Keratinocyte (primary cell): ENCODE measurements around the gene TRIP12. TPM values are rescaled to one million over a fixed set of nuclear protein-coding genes. Genes with fewer than 3 reads are reported as not detected.
"Not testable (repeated sequence)": the region's sequence is repeated elsewhere in the genome, so short reads cannot be mapped to it uniquely, and the experiment has no call there.

Source experiments
- DNase-seq: peaks from one replicate; pipeline ENCODE4 v3.0.0-alpha.2; 2011; ENCODE audit warnings: low read depth, missing footprints, low spot score
- FAIRE-seq: peaks from 2 replicates; lab custom pipeline; 2011; peaks lifted over from hg19 to GRCh38; lab: Jason Lieb, UNC
- H2AFZ ChIP-seq: 2 replicates; pipeline ENCODE4 v1.6.0; 2012; ENCODE audit warnings: low read length, control low read depth, inconsistent platforms; ENCODE audit not compliant: control insufficient read depth
- H3K27ac ChIP-seq: 2 replicates; pipeline ENCODE4 v1.5.1; 2011; ENCODE audit warnings: low read length; ENCODE audit not compliant: control insufficient read depth, insufficient read depth
- H3K27me3 ChIP-seq: 3 replicates; pipeline ENCODE4 v1.6.0; 2011; ENCODE audit warnings: low read length; ENCODE audit not compliant: control insufficient read depth, insufficient read depth; ENCODE audit errors: extremely low read depth
- H3K36me3 ChIP-seq, 2 experiments: 2 replicates in 1 of 2; 3 replicates in 1 of 2; pipeline ENCODE4 v1.5.1; 2011; ENCODE audit warnings: low read length in 2 of 2, mild to moderate bottlenecking in 1 of 2; ENCODE audit not compliant: control insufficient read depth in 2 of 2, insufficient read depth in 2 of 2; ENCODE audit errors: extremely low read depth in 1 of 2
- H3K4me1 ChIP-seq: 3 replicates; pipeline ENCODE4 v1.5.1; 2011; ENCODE audit warnings: low read length; ENCODE audit not compliant: control insufficient read depth, insufficient read depth; ENCODE audit errors: extremely low read depth
- H3K4me2 ChIP-seq: 3 replicates; pipeline ENCODE4 v1.6.0; 2011; ENCODE audit warnings: low read depth, low read length; ENCODE audit not compliant: control insufficient read depth, insufficient read depth; ENCODE audit errors: extremely low read depth
- H3K4me3 ChIP-seq, 3 experiments: fragments of 200-600 bp in 1 of 3; sonication (generic) in 1 of 3; 2 replicates in 2 of 3; 3 replicates in 1 of 3; pipeline ENCODE4 v1.5.1; 2011 to 2016; ENCODE audit warnings: low read length in 3 of 3, mild to moderate bottlenecking in 3 of 3, control low read depth in 2 of 3, inconsistent platforms in 1 of 3, low read depth in 1 of 3, mixed read lengths in 1 of 3, mixed run types in 1 of 3, moderate library complexity in 1 of 3; ENCODE audit not compliant: control insufficient read depth in 2 of 3, insufficient read depth in 2 of 3; ENCODE audit errors: extremely low read depth in 1 of 3
- H3K79me2 ChIP-seq: 2 replicates; pipeline ENCODE4 v1.6.0; 2012; ENCODE audit warnings: low read length; ENCODE audit not compliant: control insufficient read depth, insufficient read depth
- H3K9ac ChIP-seq: 3 replicates; pipeline ENCODE4 v1.6.0; 2011; ENCODE audit warnings: low read length; ENCODE audit not compliant: control insufficient read depth, insufficient read depth; ENCODE audit errors: extremely low read depth
- H3K9me1 ChIP-seq: 3 replicates; pipeline ENCODE4 v1.6.0; 2011; ENCODE audit warnings: low read length; ENCODE audit not compliant: control insufficient read depth, insufficient read depth; ENCODE audit errors: extremely low read depth
- H3K9me3 ChIP-seq: 2 replicates; pipeline ENCODE4 v1.5.1; 2012; ENCODE audit warnings: low read depth, low read length; ENCODE audit not compliant: control insufficient read depth
- H4K20me1 ChIP-seq: 3 replicates; pipeline ENCODE4 v1.6.0; 2011; ENCODE audit warnings: low read length; ENCODE audit not compliant: control insufficient read depth, insufficient read depth; ENCODE audit errors: extremely low read depth
- CTCF ChIP-seq, 3 experiments: IDR thresholded peaks in 1 of 3; conservative IDR thresholded peaks in 1 of 3; optimal IDR thresholded peaks in 1 of 3; 2 replicates in 2 of 3; 3 replicates in 1 of 3; pipeline versions ENCODE3 to v1.5.1; 2011; ENCODE audit warnings: low read length in 3 of 3, mild to moderate bottlenecking in 3 of 3, moderate library complexity in 2 of 3, control low read depth in 1 of 3, inconsistent platforms in 1 of 3; ENCODE audit not compliant: insufficient read depth in 2 of 3; ENCODE audit errors: extremely low read depth in 1 of 3
- EZH2 ChIP-seq: IDR thresholded peaks from one replicate; pipeline ENCODE4 v1.6.1; 2012; ENCODE audit warnings: inconsistent platforms, mild to moderate bottlenecking, low read length, moderate library complexity
- dilution Hi-C: fragments of 300-500 bp; cut with MboI; formaldehyde crosslinking; loops from one replicate; pipeline ENCODE4 v1.7.0; 2020; ENCODE audit warnings: low sequenced_read_pairs; ENCODE audit not compliant: extremely low pct_ligation_motif_present
- polyA plus RNA-seq, 5 experiments: library from polyadenylated mRNA; depleted of rRNA in 3 of 5; stranded (reverse) in 3 of 5; stranded (forward) in 1 of 5; unstranded in 1 of 5; fragments of >200 nt; gene quantifications; 1 replicate in 1 of 5; 2 replicates in 3 of 5; 3 replicates in 1 of 5; pipeline versions ENCODE4 v1.2.1 to v1.2.3, GENCODE V29; 2011 to 2012; ENCODE audit warnings: missing spikeins in 2 of 5, low read depth in 1 of 5, low replicate concordance in 1 of 5

TRIP12 gene
- polyA plus RNA-seq, 1 donor (not counting 4 experiments of a cell fraction or from before 2014, with no cell fraction given), result 123 TPM

- H3K4me2 ChIP-seq, result no peak overlapping the region
- H3K36me3 ChIP-seq, result no peaks in the 10 kb centered on the region
- no peaks in the 10 kb centered on the region for H3K4me1 ChIP-seq
- no peaks in the 10 kb centered on the region for H3K9me3 ChIP-seq
- H3K79me2 ChIP-seq, result peaks cover 22% of the 10 kb centered on the region
- no peak overlapping the region for H2AFZ ChIP-seq
- H3K9me1 ChIP-seq, result no peaks in the 10 kb centered on the region
- no peak overlapping the region for H3K4me3 ChIP-seq
- DNase-seq, result no peak
- H3K27me3 ChIP-seq, result no peaks in the 10 kb centered on the region
- dilution Hi-C loops, result no loop called here
- no peaks in the 10 kb centered on the region for H4K20me1 ChIP-seq
- no peak overlapping the region for H3K9ac ChIP-seq
- no peak for FAIRE-seq
- H3K27ac ChIP-seq, result no peak overlapping the region
- no peak for TF ChIP-seq EZH2
- TF ChIP-seq CTCF (optimal IDR thresholded peaks at IDR 0.05 in 1 of 3, IDR thresholded peaks at IDR 0.05 in 1 of 3, conservative IDR thresholded peaks at IDR 0.05 in 1 of 3; ENCODE audit: extremely low read depth in 1 of 3, insufficient read depth in 2 of 3, low read length in 3 of 3), result no peak
These were observed 3.4 kb upstream of the TRIP12 start for GRCh38 chr2:229925201-229925600.

- H3K4me1 ChIP-seq, H2AFZ ChIP-seq, H4K20me1 ChIP-seq, H3K36me3 ChIP-seq, dilution Hi-C loops, H3K4me3 ChIP-seq, H3K9ac ChIP-seq, H3K27me3 ChIP-seq, H3K9me1 ChIP-seq, H3K4me2 ChIP-seq, FAIRE-seq, H3K27ac ChIP-seq, H3K9me3 ChIP-seq, DNase-seq: not testable (repeated sequence)
- H3K79me2 ChIP-seq, result peaks cover 29% of the 10 kb centered on the region
These were observed 2.7 kb upstream of the TRIP12 start for GRCh38 chr2:229924541-229924940.
